Measurements from ENCODE around the gene KRTAP5-10.
"Not testable (repeated sequence)": the region's sequence is repeated elsewhere in the genome, so short reads cannot be mapped to it uniquely, and the experiment has no call there.

KRTAP5-10 gene

GRCh38 chr11:71572811-71573210 is 7.4 kb downstream of the KRTAP5-10 start:
- Histone ChIP-seq H3K9me2 (replicated peaks; ENCODE audit: insufficient read depth, low read length) (no peaks in the 10 kb centered on the region), H2AFZ (ENCODE audit: low read length) (no peak overlapping the region), H3K4me3 (ENCODE audit: low read length) (no peak overlapping the region), H4K20me1 (ENCODE audit: insufficient read depth, low read length) (no peaks in the 10 kb centered on the region), H3K4me2 (ENCODE audit: low read depth, low read length) (no peak overlapping the region), H3K27ac (ENCODE audit: low read length) (no peak overlapping the region), H3K9ac (ENCODE audit: low read length) (no peak overlapping the region), H3F3A (ENCODE audit: insufficient read depth, low read length) (no peaks in the 10 kb centered on the region), H3K36me3 (replicated peaks; ENCODE audit: insufficient read depth, low read length) (no peaks in the 10 kb centered on the region), H3K9me3 (replicated peaks; ENCODE audit: insufficient read depth, low read length) (no peaks in the 10 kb centered on the region), H3K4me1 (ENCODE audit: low read length) (no peaks in the 10 kb centered on the region), H3K79me2 (ENCODE audit: low read length) (no peaks in the 10 kb centered on the region), H3K27me3 (replicated peaks; ENCODE audit: insufficient read depth, low read length) (peaks cover 33% of the 10 kb centered on the region)
- TF ChIP-seq EZH2 (optimal IDR thresholded peaks at IDR 0.05; ENCODE audit: low read depth, low read length) = no peak
- no peak for TF ChIP-seq EZH2phosphoT487 (IDR thresholded peaks at IDR 0.05; ENCODE audit: low read length)
- no peak for TF ChIP-seq CTCF (IDR thresholded peaks at IDR 0.05; ENCODE audit: low read length)
- no peak for DNase-seq

DNA sequence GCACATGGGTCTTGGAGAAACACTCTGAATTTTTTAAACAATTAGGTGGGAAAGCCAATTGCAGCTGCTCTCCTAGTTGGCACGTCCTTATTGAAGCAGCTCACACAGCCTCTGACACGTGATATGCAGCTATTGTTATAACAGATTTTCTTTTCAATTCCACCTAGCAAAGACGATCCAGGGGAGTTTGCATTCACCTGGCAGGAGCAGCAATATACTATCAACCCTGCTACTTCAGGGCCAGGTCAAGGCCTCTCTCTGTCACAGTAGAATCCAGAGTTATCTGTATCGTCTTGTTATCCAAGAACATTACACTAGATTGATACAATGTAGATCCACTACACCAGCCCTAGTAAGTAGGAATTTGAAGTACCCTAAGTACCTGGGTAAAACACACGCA is 9.1 kb downstream of the KRTAP5-10 start:
- H3K27me3 ChIP-seq (replicated peaks; ENCODE audit: insufficient read depth, low read length) = peaks cover 23% of the 10 kb centered on the region

DNA sequence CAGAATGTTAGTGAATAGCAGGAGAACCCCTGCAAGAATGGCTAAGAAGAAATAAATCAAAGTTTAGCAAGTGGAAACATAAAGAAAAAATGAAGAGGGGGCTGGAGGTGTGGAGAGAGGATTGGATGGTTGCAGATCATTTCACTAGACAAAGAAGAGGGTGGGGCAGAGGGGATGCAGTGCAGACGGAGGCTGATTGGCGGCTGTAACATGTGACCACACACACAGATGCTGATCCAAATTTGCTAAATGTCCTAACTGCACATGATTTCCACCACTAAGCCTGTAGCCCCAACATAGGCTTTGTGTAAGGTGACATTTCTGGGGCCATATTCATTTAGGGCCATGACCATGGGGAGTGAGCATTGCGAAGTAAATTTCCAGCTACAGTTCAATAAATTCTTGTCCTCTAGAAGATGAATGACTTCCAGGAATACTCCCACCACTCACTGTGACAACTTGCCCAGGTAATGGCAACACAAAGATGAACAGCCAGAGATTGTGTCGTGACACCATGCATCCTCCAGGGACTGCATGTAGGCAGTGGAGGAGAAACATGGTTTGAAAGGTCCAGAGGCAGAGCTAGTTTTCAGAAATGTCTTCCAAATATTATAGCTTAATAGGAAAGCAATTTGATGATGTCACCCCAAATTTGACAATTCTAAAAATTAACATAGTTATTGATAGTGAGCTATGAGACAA is 10.5 kb downstream of the KRTAP5-10 start:
- no peaks in the 10 kb centered on the region for H3K9me3 ChIP-seq (replicated peaks; ENCODE audit: insufficient read depth, low read length)
- H3K27me3 ChIP-seq (replicated peaks; ENCODE audit: insufficient read depth, low read length) = peaks cover 27% of the 10 kb centered on the region
- H3F3A ChIP-seq (ENCODE audit: insufficient read depth, low read length) = no peaks in the 10 kb centered on the region
- no peaks in the 10 kb centered on the region for H3K36me3 ChIP-seq (replicated peaks; ENCODE audit: insufficient read depth, low read length)
- no peak overlapping the region for H2AFZ ChIP-seq (ENCODE audit: low read length)
- no peaks in the 10 kb centered on the region for H4K20me1 ChIP-seq (ENCODE audit: insufficient read depth, low read length)
- no peak overlapping the region for H3K4me2 ChIP-seq (ENCODE audit: low read depth, low read length)
- H3K9me2 ChIP-seq (replicated peaks; ENCODE audit: insufficient read depth, low read length) = no peaks in the 10 kb centered on the region
- DNase-seq = no peak
- H3K27ac ChIP-seq (ENCODE audit: low read length) = no peak overlapping the region
- TF ChIP-seq CTCF (IDR thresholded peaks at IDR 0.05; ENCODE audit: low read length) = no peak
- no peak for TF ChIP-seq EZH2 (optimal IDR thresholded peaks at IDR 0.05; ENCODE audit: low read depth, low read length)
- TF ChIP-seq EZH2phosphoT487 (IDR thresholded peaks at IDR 0.05; ENCODE audit: low read length) = no peak
- no peak overlapping the region for H3K9ac ChIP-seq (ENCODE audit: low read length)
- no peak overlapping the region for H3K4me3 ChIP-seq (ENCODE audit: low read length)
- H3K4me1 ChIP-seq (ENCODE audit: low read length) = peaks cover 5% of the 10 kb centered on the region
- H3K79me2 ChIP-seq (ENCODE audit: low read length) = no peaks in the 10 kb centered on the region

More for the DNA sequence above, 9.1 kb downstream of the KRTAP5-10 start:
- no peaks in the 10 kb centered on the region for H3K36me3 ChIP-seq (replicated peaks; ENCODE audit: insufficient read depth, low read length)
- no peaks in the 10 kb centered on the region for H3K9me3 ChIP-seq (replicated peaks; ENCODE audit: insufficient read depth, low read length)
- no peaks in the 10 kb centered on the region for H3F3A ChIP-seq (ENCODE audit: insufficient read depth, low read length)
- H3K9ac ChIP-seq (ENCODE audit: low read length) = no peak overlapping the region
- no peaks in the 10 kb centered on the region for H3K4me1 ChIP-seq (ENCODE audit: low read length)
- H3K79me2 ChIP-seq (ENCODE audit: low read length) = no peaks in the 10 kb centered on the region
- TF ChIP-seq EZH2phosphoT487 (IDR thresholded peaks at IDR 0.05; ENCODE audit: low read length) = no peak
- TF ChIP-seq CTCF (IDR thresholded peaks at IDR 0.05; ENCODE audit: low read length) = no peak
- no peak for TF ChIP-seq EZH2 (optimal IDR thresholded peaks at IDR 0.05; ENCODE audit: low read depth, low read length)
- DNase-seq = no peak
- H3K4me3 ChIP-seq (ENCODE audit: low read length) = no peak overlapping the region
- no peak overlapping the region for H3K4me2 ChIP-seq (ENCODE audit: low read depth, low read length)
- H4K20me1 ChIP-seq (ENCODE audit: insufficient read depth, low read length) = no peaks in the 10 kb centered on the region
- no peak overlapping the region for H2AFZ ChIP-seq (ENCODE audit: low read length)
- no peak overlapping the region for H3K27ac ChIP-seq (ENCODE audit: low read length)
- no peaks in the 10 kb centered on the region for H3K9me2 ChIP-seq (replicated peaks; ENCODE audit: insufficient read depth, low read length)

- H3K4me2 ChIP-seq (ENCODE audit: low read depth, low read length); H3K4me1 ChIP-seq (ENCODE audit: low read length); H4K20me1 ChIP-seq (ENCODE audit: insufficient read depth, low read length); H3K9ac ChIP-seq (ENCODE audit: low read length); DNase-seq; H3K4me3 ChIP-seq (ENCODE audit: low read length); H3K36me3 ChIP-seq (replicated peaks; ENCODE audit: insufficient read depth, low read length); H3F3A ChIP-seq (ENCODE audit: insufficient read depth, low read length); H2AFZ ChIP-seq (ENCODE audit: low read length); H3K27ac ChIP-seq (ENCODE audit: low read length); H3K9me2 ChIP-seq (replicated peaks; ENCODE audit: insufficient read depth, low read length); H3K9me3 ChIP-seq (replicated peaks; ENCODE audit: insufficient read depth, low read length); H3K79me2 ChIP-seq (ENCODE audit: low read length): not testable (repeated sequence)
- peaks cover 33% of the 10 kb centered on the region for H3K27me3 ChIP-seq (replicated peaks; ENCODE audit: insufficient read depth, low read length)
These were observed 11.5 kb downstream of the KRTAP5-10 start for GRCh38 chr11:71576688-71577465.

Measured in MM.1S (cell line).